Measurements from ENCODE around the gene LAMB4.

LAMB4 gene

GRCh38 chr7:108089381-108089780, 40.8 kb downstream of the LAMB4 start:
- no peak for TF ChIP-seq POLR2A (IDR thresholded peaks at IDR 0.05; ENCODE audit: extremely low read depth, insufficient read length)
- no peak for TF ChIP-seq CTCF (IDR thresholded peaks at IDR 0.05; ENCODE audit: low read depth, low read length)
- no peak for TF ChIP-seq MAX (IDR thresholded peaks at IDR 0.05; ENCODE audit: low read depth, low read length)
- TF ChIP-seq MYC (IDR thresholded peaks at IDR 0.05; ENCODE audit: low read depth, low read length) = no peak
- no peak for DNase-seq (ENCODE audit: low read depth)
- no peak overlapping the region for H3K4me3 ChIP-seq (ENCODE audit: low read depth, low read length)

GRCh38 chr7:108088729-108089128, 41.4 kb downstream of the LAMB4 start:
- no peak for TF ChIP-seq CTCF (IDR thresholded peaks at IDR 0.05; ENCODE audit: low read depth, low read length)
- no peak for TF ChIP-seq POLR2A (IDR thresholded peaks at IDR 0.05; ENCODE audit: extremely low read depth, insufficient read length)
- no peak for TF ChIP-seq MYC (IDR thresholded peaks at IDR 0.05; ENCODE audit: low read depth, low read length)
- TF ChIP-seq MAX (IDR thresholded peaks at IDR 0.05; ENCODE audit: low read depth, low read length) = no peak
- no peak overlapping the region for H3K4me3 ChIP-seq (ENCODE audit: low read depth, low read length)
- no peak for DNase-seq (ENCODE audit: low read depth)

GRCh38 chr7:108087778-108088177, 42.4 kb downstream of the LAMB4 start:
- no peak for DNase-seq (ENCODE audit: low read depth)
- H3K4me3 ChIP-seq (ENCODE audit: low read depth, low read length) = no peak overlapping the region
- TF ChIP-seq POLR2A (IDR thresholded peaks at IDR 0.05; ENCODE audit: extremely low read depth, insufficient read length) (no peak), MAX (IDR thresholded peaks at IDR 0.05; ENCODE audit: low read depth, low read length) (no peak), CTCF (IDR thresholded peaks at IDR 0.05; ENCODE audit: low read depth, low read length) (no peak), MYC (IDR thresholded peaks at IDR 0.05; ENCODE audit: low read depth, low read length) (no peak)

GRCh38 chr7:108086962-108087361, 43.2 kb downstream of the LAMB4 start:
- DNase-seq (ENCODE audit: low read depth) = no peak
- TF ChIP-seq MAX (IDR thresholded peaks at IDR 0.05; ENCODE audit: low read depth, low read length) = no peak
- TF ChIP-seq POLR2A (IDR thresholded peaks at IDR 0.05; ENCODE audit: extremely low read depth, insufficient read length) = no peak
- no peak for TF ChIP-seq MYC (IDR thresholded peaks at IDR 0.05; ENCODE audit: low read depth, low read length)
- TF ChIP-seq CTCF (IDR thresholded peaks at IDR 0.05; ENCODE audit: low read depth, low read length) = no peak

GRCh38 chr7:108086546-108086945, 43.6 kb downstream of the LAMB4 start:
- no peak for TF ChIP-seq POLR2A (IDR thresholded peaks at IDR 0.05; ENCODE audit: extremely low read depth, insufficient read length)
- no peak for TF ChIP-seq MYC (IDR thresholded peaks at IDR 0.05; ENCODE audit: low read depth, low read length)
- no peak for TF ChIP-seq MAX (IDR thresholded peaks at IDR 0.05; ENCODE audit: low read depth, low read length)
- no peak for TF ChIP-seq CTCF (IDR thresholded peaks at IDR 0.05; ENCODE audit: low read depth, low read length)
- H3K4me3 ChIP-seq (ENCODE audit: low read depth, low read length) = no peak overlapping the region
- no peak for DNase-seq (ENCODE audit: low read depth)

More at GRCh38 chr7:108086962-108087361, 43.2 kb downstream of the LAMB4 start:
- no peak overlapping the region for H3K4me3 ChIP-seq (ENCODE audit: low read depth, low read length)

- TF ChIP-seq MAX (IDR thresholded peaks at IDR 0.05; ENCODE audit: low read depth, low read length) (no peak), CTCF (IDR thresholded peaks at IDR 0.05; ENCODE audit: low read depth, low read length) (no peak), MYC (IDR thresholded peaks at IDR 0.05; ENCODE audit: low read depth, low read length) (no peak), POLR2A (IDR thresholded peaks at IDR 0.05; ENCODE audit: extremely low read depth, insufficient read length) (no peak)
- DNase-seq (ENCODE audit: low read depth) = no peak
- no peak overlapping the region for H3K4me3 ChIP-seq (ENCODE audit: low read depth, low read length)
Measured at GRCh38 chr7:108083980-108084379, 46.2 kb downstream of the LAMB4 start.

All from NB4 (cell line).